ENCODE results near the gene KIF22.

- TF ChIP-seq CTCF (IDR thresholded peaks at IDR 0.05) (no peak), POLR2A (IDR thresholded peaks at IDR 0.05) (no peak)
These were observed 24.6 kb downstream of the KIF22 start for GRCh38 chr16:29815032-29815721.
